Neural cell (in vitro differentiated cells): ENCODE results near the gene UGT1A8. TPM values are rescaled to one million over a fixed set of nuclear protein-coding genes. Genes with fewer than 3 reads are reported as not detected.

ENCODE experiments used
- H2AFZ ChIP-seq: fragments of 200-600, 300-800 bp; sonication (generic), shearing (Covaris generic); 2 replicates; pipeline ENCODE4 v1.6.0; 2014; ENCODE audit warnings: low read depth, mild to moderate bottlenecking, antibody characterized with exemption, low read length, moderate library complexity
- H3F3A ChIP-seq: fragments of 200-600 bp; shearing (Covaris generic); 2 replicates; pipeline ENCODE4 v1.6.1; 2016; ENCODE audit warnings: mild to moderate bottlenecking, moderate library complexity, mixed read lengths, antibody characterized with exemption, low read length; ENCODE audit not compliant: insufficient read depth, poor library complexity, severe bottlenecking
- H3K27ac ChIP-seq: fragments of 200-600, 300-800 bp; sonication (generic), shearing (Covaris generic); 2 replicates; pipeline ENCODE4 v1.5.1; 2014; ENCODE audit warnings: mild to moderate bottlenecking, low read length, moderate library complexity
- H3K27me3 ChIP-seq: fragments of 300-800, 200-600 bp; sonication (generic), shearing (Covaris generic); 2 replicates; pipeline ENCODE4 v1.6.0; 2014; ENCODE audit warnings: mild to moderate bottlenecking, low read depth, low read length, moderate library complexity; ENCODE audit not compliant: insufficient read depth
- H3K36me3 ChIP-seq: fragments of 300-800, 200-600 bp; sonication (generic), shearing (Covaris generic); 2 replicates; pipeline ENCODE4 v1.5.1; 2014; ENCODE audit warnings: mild to moderate bottlenecking, antibody characterized with exemption, low read length, moderate library complexity; ENCODE audit not compliant: insufficient read depth
- H3K4me2 ChIP-seq: fragments of 300-800, 200-600 bp; sonication (generic), shearing (Covaris generic); 2 replicates; pipeline ENCODE4 v1.6.0; 2014; ENCODE audit warnings: mild to moderate bottlenecking, low read length
- H3K4me3 ChIP-seq: fragments of 300-800, 200-600 bp; sonication (generic), shearing (Covaris generic); 2 replicates; pipeline ENCODE4 v1.5.1; 2014; ENCODE audit warnings: mild to moderate bottlenecking, low read length, moderate library complexity
- H3K79me2 ChIP-seq: fragments of 200-600 bp; shearing (Covaris generic); replicated peaks from 2 replicates; pipeline ENCODE4 v1.6.0; 2014; ENCODE audit warnings: mild to moderate bottlenecking, low read length, moderate library complexity; ENCODE audit not compliant: insufficient read depth
- H3K9ac ChIP-seq: fragments of 300-800, 200-600 bp; sonication (generic), shearing (Covaris generic); 2 replicates; pipeline ENCODE4 v1.6.1; 2016; ENCODE audit warnings: mild to moderate bottlenecking, low read length, mixed read lengths
- H3K9me2 ChIP-seq: fragments of 200-600 bp; shearing (Covaris generic); 2 replicates; pipeline ENCODE4 v1.6.1; 2016; ENCODE audit warnings: mild to moderate bottlenecking, low read length, mixed read lengths; ENCODE audit not compliant: insufficient read depth
- H3K9me3 ChIP-seq: fragments of 200-600, 300-800 bp; sonication (generic), shearing (Covaris generic); 2 replicates; pipeline ENCODE4 v1.6.1; 2016; ENCODE audit warnings: mild to moderate bottlenecking, mixed run types, low read length, moderate library complexity, mixed read lengths
- H4K20me1 ChIP-seq: fragments of 200-600 bp; shearing (Covaris generic); 2 replicates; pipeline ENCODE4 v1.6.1; 2016; ENCODE audit warnings: mild to moderate bottlenecking, mixed run types; ENCODE audit not compliant: insufficient read depth
- EP300 ChIP-seq: fragments of 450-650 bp; conservative IDR thresholded peaks from 2 replicates; pipeline ENCODE4 v1.6.1; 2014; ENCODE audit warnings: antibody characterized with exemption, mild to moderate bottlenecking, moderate library complexity; ENCODE audit not compliant: poor library complexity, severe bottlenecking
- EZH2 ChIP-seq: fragments of 200-600, 300-800 bp; shearing (Covaris generic), sonication (generic); IDR thresholded peaks from 2 replicates; pipeline ENCODE4 v1.6.1; 2014; ENCODE audit warnings: antibody characterized with exemption, low read length, borderline replicate concordance, mild to moderate bottlenecking; ENCODE audit not compliant: insufficient read depth, poor library complexity, severe bottlenecking
- MXI1 ChIP-seq: fragments of 450-650 bp; conservative IDR thresholded peaks from 2 replicates; pipeline ENCODE4 v1.6.1; 2014; ENCODE audit warnings: antibody characterized with exemption, mild to moderate bottlenecking; ENCODE audit not compliant: poor library complexity, severe bottlenecking
- POLR2AphosphoS5 ChIP-seq: IDR thresholded peaks from 2 replicates; pipeline ENCODE4 v1.6.1; 2012
- RAD21 ChIP-seq: fragments of 450-650 bp; conservative IDR thresholded peaks from 2 replicates; pipeline ENCODE4 v1.6.1; 2014; ENCODE audit warnings: antibody characterized with exemption, mild to moderate bottlenecking, moderate library complexity
- SMC3 ChIP-seq: fragments of 450-650 bp; conservative IDR thresholded peaks from 2 replicates; pipeline ENCODE4 v1.6.1; 2014; ENCODE audit warnings: antibody characterized with exemption, mild to moderate bottlenecking, moderate library complexity; ENCODE audit not compliant: poor library complexity
- TAF1 ChIP-seq: IDR thresholded peaks from 2 replicates; pipeline ENCODE4 v1.6.1; 2012; ENCODE audit warnings: low read depth
- polyA plus RNA-seq: library from polyadenylated mRNA; depleted of rRNA; stranded (reverse); fragments of >200 nt; gene quantifications from 2 replicates; pipeline ENCODE4 v1.2.3, GENCODE V29; 2014
- TF ChIP-seq, protein P1 (sequence below): IDR thresholded peaks from 2 replicates; pipeline ENCODE4 v1.6.1; 2012; ENCODE audit warnings: borderline replicate concordance
- TF ChIP-seq, protein P2 (sequence below): fragments of 450-650 bp; IDR thresholded peaks from 2 replicates; pipeline ENCODE4 v1.5.1; 2014; ENCODE audit warnings: antibody characterized with exemption, mild to moderate bottlenecking, moderate library complexity; ENCODE audit not compliant: poor library complexity, severe bottlenecking

The UGT1A8 gene
- polyA plus RNA-seq, 1 donor from 2014 or later, result not detected

GRCh38 chr2:233772153-233772552 lies 154.7 kb downstream of the UGT1A8 start:
- no peaks in the 10 kb centered on the region for H4K20me1 ChIP-seq
- H3K9ac ChIP-seq, result no peak overlapping the region
- TF ChIP-seq MXI1 (no peak), POLR2AphosphoS5 (no peak), TAF1 (no peak), SMC3 (no peak), RAD21 (no peak)
- peaks cover 3% of the 10 kb centered on the region for H3K9me3 ChIP-seq
- no peak overlapping the region for H3K4me3 ChIP-seq
- H3K27me3 ChIP-seq, result no peaks in the 10 kb centered on the region
- no peak overlapping the region for H3K27ac ChIP-seq
- H2AFZ ChIP-seq, result no peak overlapping the region
- no peaks in the 10 kb centered on the region for H3K36me3 ChIP-seq
- H3K79me2 ChIP-seq, result no peaks in the 10 kb centered on the region
- no peaks in the 10 kb centered on the region for H3K9me2 ChIP-seq
- no peak overlapping the region for H3K4me2 ChIP-seq
- no peaks in the 10 kb centered on the region for H3F3A ChIP-seq

DNA sequence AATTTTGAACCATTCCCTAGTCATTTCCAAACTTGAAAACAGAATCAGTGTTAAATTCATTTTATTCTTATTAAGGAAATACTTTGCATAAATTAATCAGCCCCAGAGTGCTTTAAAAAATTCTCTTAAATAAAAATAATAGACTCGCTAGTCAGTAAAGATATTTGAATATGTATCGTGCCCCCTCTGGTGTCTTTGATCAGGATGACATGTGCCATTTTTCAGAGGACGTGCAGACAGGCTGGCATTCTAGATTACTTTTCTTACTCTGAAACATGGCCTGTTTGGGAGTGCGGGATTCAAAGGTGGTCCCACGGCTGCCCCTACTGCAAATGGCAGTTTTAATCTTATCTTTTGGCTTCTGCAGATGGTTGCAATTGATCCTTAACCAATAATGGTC lies 155.2 kb downstream of the UGT1A8 start:
- H3K27ac ChIP-seq, result no peak overlapping the region
- no peaks in the 10 kb centered on the region for H3K79me2 ChIP-seq
- peaks cover 3% of the 10 kb centered on the region for H3K9me3 ChIP-seq
- no peak for TF ChIP-seq SMC3
- TF ChIP-seq TAF1, result no peak
- TF ChIP-seq RAD21, result no peak
- TF ChIP-seq, protein P1, sequence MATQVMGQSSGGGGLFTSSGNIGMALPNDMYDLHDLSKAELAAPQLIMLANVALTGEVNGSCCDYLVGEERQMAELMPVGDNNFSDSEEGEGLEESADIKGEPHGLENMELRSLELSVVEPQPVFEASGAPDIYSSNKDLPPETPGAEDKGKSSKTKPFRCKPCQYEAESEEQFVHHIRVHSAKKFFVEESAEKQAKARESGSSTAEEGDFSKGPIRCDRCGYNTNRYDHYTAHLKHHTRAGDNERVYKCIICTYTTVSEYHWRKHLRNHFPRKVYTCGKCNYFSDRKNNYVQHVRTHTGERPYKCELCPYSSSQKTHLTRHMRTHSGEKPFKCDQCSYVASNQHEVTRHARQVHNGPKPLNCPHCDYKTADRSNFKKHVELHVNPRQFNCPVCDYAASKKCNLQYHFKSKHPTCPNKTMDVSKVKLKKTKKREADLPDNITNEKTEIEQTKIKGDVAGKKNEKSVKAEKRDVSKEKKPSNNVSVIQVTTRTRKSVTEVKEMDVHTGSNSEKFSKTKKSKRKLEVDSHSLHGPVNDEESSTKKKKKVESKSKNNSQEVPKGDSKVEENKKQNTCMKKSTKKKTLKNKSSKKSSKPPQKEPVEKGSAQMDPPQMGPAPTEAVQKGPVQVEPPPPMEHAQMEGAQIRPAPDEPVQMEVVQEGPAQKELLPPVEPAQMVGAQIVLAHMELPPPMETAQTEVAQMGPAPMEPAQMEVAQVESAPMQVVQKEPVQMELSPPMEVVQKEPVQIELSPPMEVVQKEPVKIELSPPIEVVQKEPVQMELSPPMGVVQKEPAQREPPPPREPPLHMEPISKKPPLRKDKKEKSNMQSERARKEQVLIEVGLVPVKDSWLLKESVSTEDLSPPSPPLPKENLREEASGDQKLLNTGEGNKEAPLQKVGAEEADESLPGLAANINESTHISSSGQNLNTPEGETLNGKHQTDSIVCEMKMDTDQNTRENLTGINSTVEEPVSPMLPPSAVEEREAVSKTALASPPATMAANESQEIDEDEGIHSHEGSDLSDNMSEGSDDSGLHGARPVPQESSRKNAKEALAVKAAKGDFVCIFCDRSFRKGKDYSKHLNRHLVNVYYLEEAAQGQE, result no peak
- TF ChIP-seq, protein P2, sequence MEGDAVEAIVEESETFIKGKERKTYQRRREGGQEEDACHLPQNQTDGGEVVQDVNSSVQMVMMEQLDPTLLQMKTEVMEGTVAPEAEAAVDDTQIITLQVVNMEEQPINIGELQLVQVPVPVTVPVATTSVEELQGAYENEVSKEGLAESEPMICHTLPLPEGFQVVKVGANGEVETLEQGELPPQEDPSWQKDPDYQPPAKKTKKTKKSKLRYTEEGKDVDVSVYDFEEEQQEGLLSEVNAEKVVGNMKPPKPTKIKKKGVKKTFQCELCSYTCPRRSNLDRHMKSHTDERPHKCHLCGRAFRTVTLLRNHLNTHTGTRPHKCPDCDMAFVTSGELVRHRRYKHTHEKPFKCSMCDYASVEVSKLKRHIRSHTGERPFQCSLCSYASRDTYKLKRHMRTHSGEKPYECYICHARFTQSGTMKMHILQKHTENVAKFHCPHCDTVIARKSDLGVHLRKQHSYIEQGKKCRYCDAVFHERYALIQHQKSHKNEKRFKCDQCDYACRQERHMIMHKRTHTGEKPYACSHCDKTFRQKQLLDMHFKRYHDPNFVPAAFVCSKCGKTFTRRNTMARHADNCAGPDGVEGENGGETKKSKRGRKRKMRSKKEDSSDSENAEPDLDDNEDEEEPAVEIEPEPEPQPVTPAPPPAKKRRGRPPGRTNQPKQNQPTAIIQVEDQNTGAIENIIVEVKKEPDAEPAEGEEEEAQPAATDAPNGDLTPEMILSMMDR, result no peak
- TF ChIP-seq EP300, result no peak
- no peak for TF ChIP-seq MXI1
- no peak for TF ChIP-seq EZH2
- TF ChIP-seq POLR2AphosphoS5, result no peak
- H3F3A ChIP-seq, result no peaks in the 10 kb centered on the region
- H3K4me3 ChIP-seq, result no peak overlapping the region
- H3K36me3 ChIP-seq, result no peaks in the 10 kb centered on the region
- H3K27me3 ChIP-seq, result no peaks in the 10 kb centered on the region
- no peak overlapping the region for H2AFZ ChIP-seq
- no peak overlapping the region for H3K9ac ChIP-seq
- H3K4me2 ChIP-seq, result no peak overlapping the region
- no peaks in the 10 kb centered on the region for H4K20me1 ChIP-seq
- H3K9me2 ChIP-seq, result no peaks in the 10 kb centered on the region

DNA sequence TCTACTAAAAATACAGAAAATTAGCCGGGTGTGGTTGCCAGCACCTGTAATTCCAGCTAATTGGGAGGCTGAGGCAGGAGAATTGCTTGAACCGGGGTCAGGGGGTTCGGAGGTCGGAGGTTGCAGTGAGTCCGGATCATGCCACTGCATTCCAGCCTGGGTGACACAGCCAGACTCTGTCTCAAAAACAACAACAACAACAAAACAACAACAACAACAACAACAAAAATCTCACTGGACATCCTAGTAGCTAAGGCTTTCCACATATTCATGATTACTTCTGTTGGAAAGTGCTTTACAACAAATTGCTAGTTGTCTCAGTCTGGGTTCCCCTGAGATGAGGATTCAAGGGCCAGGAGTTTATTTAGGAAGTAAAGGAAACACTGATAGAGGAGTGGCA lies 156.4 kb downstream of the UGT1A8 start:
- H3K27me3 ChIP-seq, result no peaks in the 10 kb centered on the region
- H2AFZ ChIP-seq, result no peak overlapping the region
- no peaks in the 10 kb centered on the region for H3K36me3 ChIP-seq
- H3K4me2 ChIP-seq, result no peak overlapping the region
- H3K9me2 ChIP-seq, result no peaks in the 10 kb centered on the region
- H3K9me3 ChIP-seq, result peaks cover 3% of the 10 kb centered on the region
- no peaks in the 10 kb centered on the region for H3K79me2 ChIP-seq
- H3K27ac ChIP-seq, result no peak overlapping the region
- no peaks in the 10 kb centered on the region for H4K20me1 ChIP-seq
- no peak overlapping the region for H3K4me3 ChIP-seq
- H3F3A ChIP-seq, result no peaks in the 10 kb centered on the region
- TF ChIP-seq, protein P1, result no peak
- TF ChIP-seq, protein P2, result no peak
- TF ChIP-seq SMC3, result no peak
- TF ChIP-seq POLR2AphosphoS5, result no peak
- no peak overlapping the region for H3K9ac ChIP-seq
